WTC11 (cell line): ENCODE measurements around the gene TMEM120B.

Source experiments
- ATF2 ChIP-seq: sonication (generic); formaldehyde crosslinking; IDR thresholded peaks from 2 replicates; pipeline ENCODE4 v1.8.1; 2022; ENCODE audit warnings: low read depth, missing genetic modification reagents, borderline replicate concordance
- ESRRA ChIP-seq: sonication (generic); formaldehyde crosslinking; IDR thresholded peaks from 2 replicates; pipeline ENCODE4 v1.8.1; 2022; ENCODE audit warnings: mild to moderate bottlenecking, missing genetic modification reagents, borderline replicate concordance
- IRF2 ChIP-seq: sonication (generic); formaldehyde crosslinking; IDR thresholded peaks from 2 replicates; pipeline ENCODE4 v1.8.0; 2022; ENCODE audit warnings: low read depth, missing genetic modification reagents, borderline replicate concordance
- MAX ChIP-seq: sonication (generic); formaldehyde crosslinking; IDR thresholded peaks from 2 replicates; pipeline ENCODE4 v1.8.0; 2022; ENCODE audit warnings: mild to moderate bottlenecking, missing genetic modification reagents
- NFE2L1 ChIP-seq: sonication (generic); formaldehyde crosslinking; IDR thresholded peaks from 2 replicates; pipeline ENCODE4 v1.8.1; 2023; ENCODE audit warnings: missing genetic modification reagents
- RORB ChIP-seq: fragments of 250-450 bp; sonication (Bioruptor Pico); IDR thresholded peaks from 2 replicates; pipeline ENCODE4 v1.9.0; 2021; ENCODE audit warnings: mild to moderate bottlenecking
- TEAD4 ChIP-seq: sonication (generic); formaldehyde crosslinking; IDR thresholded peaks from 2 replicates; pipeline ENCODE4 v1.8.0; 2022; ENCODE audit warnings: mild to moderate bottlenecking, missing genetic modification reagents
- USF2 ChIP-seq: sonication (generic); formaldehyde crosslinking; IDR thresholded peaks from 2 replicates; pipeline ENCODE4 v1.8.1; 2023; ENCODE audit warnings: mild to moderate bottlenecking, missing genetic modification reagents, moderate library complexity
- TF ChIP-seq, protein P1 (sequence below): fragments of 200-600 bp; IDR thresholded peaks from 2 replicates; pipeline ENCODE4 v1.8.0; 2022; ENCODE audit warnings: antibody characterized with exemption
- TF ChIP-seq, protein P2 (sequence below): sonication (generic); formaldehyde crosslinking; IDR thresholded peaks from 2 replicates; pipeline ENCODE4 v1.8.0; 2022; ENCODE audit warnings: missing genetic modification reagents
- TF ChIP-seq, protein P3 (sequence below): sonication (generic); formaldehyde crosslinking; IDR thresholded peaks from 2 replicates; pipeline ENCODE4 v1.8.1; 2023; ENCODE audit warnings: mild to moderate bottlenecking, missing genetic modification reagents, moderate library complexity

- TF ChIP-seq NFE2L1 (CRISPR knock-in tag), result no peak
- no peak for TF ChIP-seq IRF2
- TF ChIP-seq, protein P1, sequence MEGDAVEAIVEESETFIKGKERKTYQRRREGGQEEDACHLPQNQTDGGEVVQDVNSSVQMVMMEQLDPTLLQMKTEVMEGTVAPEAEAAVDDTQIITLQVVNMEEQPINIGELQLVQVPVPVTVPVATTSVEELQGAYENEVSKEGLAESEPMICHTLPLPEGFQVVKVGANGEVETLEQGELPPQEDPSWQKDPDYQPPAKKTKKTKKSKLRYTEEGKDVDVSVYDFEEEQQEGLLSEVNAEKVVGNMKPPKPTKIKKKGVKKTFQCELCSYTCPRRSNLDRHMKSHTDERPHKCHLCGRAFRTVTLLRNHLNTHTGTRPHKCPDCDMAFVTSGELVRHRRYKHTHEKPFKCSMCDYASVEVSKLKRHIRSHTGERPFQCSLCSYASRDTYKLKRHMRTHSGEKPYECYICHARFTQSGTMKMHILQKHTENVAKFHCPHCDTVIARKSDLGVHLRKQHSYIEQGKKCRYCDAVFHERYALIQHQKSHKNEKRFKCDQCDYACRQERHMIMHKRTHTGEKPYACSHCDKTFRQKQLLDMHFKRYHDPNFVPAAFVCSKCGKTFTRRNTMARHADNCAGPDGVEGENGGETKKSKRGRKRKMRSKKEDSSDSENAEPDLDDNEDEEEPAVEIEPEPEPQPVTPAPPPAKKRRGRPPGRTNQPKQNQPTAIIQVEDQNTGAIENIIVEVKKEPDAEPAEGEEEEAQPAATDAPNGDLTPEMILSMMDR, result no peak
- TF ChIP-seq, protein P2, sequence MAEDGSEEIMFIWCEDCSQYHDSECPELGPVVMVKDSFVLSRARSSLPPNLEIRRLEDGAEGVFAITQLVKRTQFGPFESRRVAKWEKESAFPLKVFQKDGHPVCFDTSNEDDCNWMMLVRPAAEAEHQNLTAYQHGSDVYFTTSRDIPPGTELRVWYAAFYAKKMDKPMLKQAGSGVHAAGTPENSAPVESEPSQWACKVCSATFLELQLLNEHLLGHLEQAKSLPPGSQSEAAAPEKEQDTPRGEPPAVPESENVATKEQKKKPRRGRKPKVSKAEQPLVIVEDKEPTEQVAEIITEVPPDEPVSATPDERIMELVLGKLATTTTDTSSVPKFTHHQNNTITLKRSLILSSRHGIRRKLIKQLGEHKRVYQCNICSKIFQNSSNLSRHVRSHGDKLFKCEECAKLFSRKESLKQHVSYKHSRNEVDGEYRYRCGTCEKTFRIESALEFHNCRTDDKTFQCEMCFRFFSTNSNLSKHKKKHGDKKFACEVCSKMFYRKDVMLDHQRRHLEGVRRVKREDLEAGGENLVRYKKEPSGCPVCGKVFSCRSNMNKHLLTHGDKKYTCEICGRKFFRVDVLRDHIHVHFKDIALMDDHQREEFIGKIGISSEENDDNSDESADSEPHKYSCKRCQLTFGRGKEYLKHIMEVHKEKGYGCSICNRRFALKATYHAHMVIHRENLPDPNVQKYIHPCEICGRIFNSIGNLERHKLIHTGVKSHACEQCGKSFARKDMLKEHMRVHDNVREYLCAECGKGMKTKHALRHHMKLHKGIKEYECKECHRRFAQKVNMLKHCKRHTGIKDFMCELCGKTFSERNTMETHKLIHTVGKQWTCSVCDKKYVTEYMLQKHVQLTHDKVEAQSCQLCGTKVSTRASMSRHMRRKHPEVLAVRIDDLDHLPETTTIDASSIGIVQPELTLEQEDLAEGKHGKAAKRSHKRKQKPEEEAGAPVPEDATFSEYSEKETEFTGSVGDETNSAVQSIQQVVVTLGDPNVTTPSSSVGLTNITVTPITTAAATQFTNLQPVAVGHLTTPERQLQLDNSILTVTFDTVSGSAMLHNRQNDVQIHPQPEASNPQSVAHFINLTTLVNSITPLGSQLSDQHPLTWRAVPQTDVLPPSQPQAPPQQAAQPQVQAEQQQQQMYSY, result no peak
- no peak for TF ChIP-seq ESRRA (CRISPR knock-in tag)
- TF ChIP-seq RORB (CRISPR knock-in tag), result no peak
- no peak for TF ChIP-seq TEAD4 (CRISPR knock-in tag)
- no peak for TF ChIP-seq MAX
- TF ChIP-seq, protein P3, sequence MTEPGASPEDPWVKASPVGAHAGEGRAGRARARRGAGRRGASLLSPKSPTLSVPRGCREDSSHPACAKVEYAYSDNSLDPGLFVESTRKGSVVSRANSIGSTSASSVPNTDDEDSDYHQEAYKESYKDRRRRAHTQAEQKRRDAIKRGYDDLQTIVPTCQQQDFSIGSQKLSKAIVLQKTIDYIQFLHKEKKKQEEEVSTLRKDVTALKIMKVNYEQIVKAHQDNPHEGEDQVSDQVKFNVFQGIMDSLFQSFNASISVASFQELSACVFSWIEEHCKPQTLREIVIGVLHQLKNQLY (CRISPR knock-in tag), result no peak
- no peak for TF ChIP-seq ATF2 (CRISPR knock-in tag)
- no peak for TF ChIP-seq USF2
These were observed 69.0 kb downstream of the TMEM120B start for GRCh38 chr12:121781484-121781997.
